MCF 10A (cell line): ENCODE data around the gene ATP8B4. TPM values are rescaled to one million over a fixed set of nuclear protein-coding genes. Genes with fewer than 3 reads are reported as not detected.

ENCODE experiments used
- BruUV-seq: library from RNA; stranded (reverse); fragments of 400-500 nt; replicated peaks from 2 replicates; lab custom pipeline; 2021; lab: Mats Ljungman, UMichigan
- CTCF ChIA-PET: fragments of 300-600 bp; sonication (Branson Sonifier 250); formaldehyde crosslinking; extraction: SDS; loops from one replicate; lab custom pipeline; 2021; ENCODE audit warnings: antibody characterized with exemption, inconsistent platforms; lab: Yijun Ruan, JAX
- POLR2A ChIA-PET: fragments of 300-600, 350-650 bp; sonication (Branson Sonifier 250); formaldehyde crosslinking; extraction: SDS; loops from one replicate; lab custom pipeline; 2020; ENCODE audit warnings: antibody characterized with exemption, inconsistent platforms; lab: Yijun Ruan, JAX
- DNase-seq: peaks from one replicate; pipeline ENCODE4 v3.0.0-alpha.2; 2018; ENCODE audit not compliant: unreplicated experiment
- H3K27ac Mint-ChIP-seq: one replicate; pipeline ENCODE4 v1.8.0; 2022; ENCODE audit warnings: mild to moderate bottlenecking, low read depth, mixed read lengths; ENCODE audit not compliant: unreplicated experiment
- H3K27me3 Mint-ChIP-seq: one replicate; pipeline ENCODE4 v1.8.0; 2022; ENCODE audit warnings: mixed read lengths; ENCODE audit not compliant: insufficient read depth, unreplicated experiment
- H3K36me3 Mint-ChIP-seq: one replicate; pipeline ENCODE4 v1.8.0; 2022; ENCODE audit warnings: mild to moderate bottlenecking, moderate library complexity, mixed read lengths; ENCODE audit not compliant: insufficient read depth, unreplicated experiment
- H3K4me1 Mint-ChIP-seq: one replicate; pipeline ENCODE4 v1.8.0; 2022; ENCODE audit warnings: mixed read lengths; ENCODE audit not compliant: insufficient read depth, unreplicated experiment
- H3K4me3 Mint-ChIP-seq: one replicate; pipeline ENCODE4 v1.8.0; 2022; ENCODE audit warnings: mild to moderate bottlenecking, moderate library complexity, mixed read lengths; ENCODE audit not compliant: unreplicated experiment
- H3K9me3 Mint-ChIP-seq: one replicate; pipeline ENCODE4 v1.8.0; 2022; ENCODE audit warnings: mixed read lengths; ENCODE audit not compliant: unreplicated experiment
- intact Hi-C: fragments of 100-400 bp; cut with micrococcal nuclease; formaldehyde crosslinking; loops from 2 replicates; pipeline ENCODE4 v1.14.1; 2022
- total RNA-seq: library from RNA; stranded (reverse); gene quantifications from 2 replicates; pipeline ENCODE4 v1.2.3, GENCODE V29; 2022
- TF ChIP-seq, protein P1 (sequence below): fragments of 200-600 bp; IDR thresholded peaks from one replicate; pipeline ENCODE4 v1.8.0; 2022; ENCODE audit warnings: antibody characterized with exemption, mild to moderate bottlenecking; ENCODE audit not compliant: unreplicated experiment

The ATP8B4 gene
- total RNA-seq, 1 experiment from 2014 or later = not detected

DNA sequence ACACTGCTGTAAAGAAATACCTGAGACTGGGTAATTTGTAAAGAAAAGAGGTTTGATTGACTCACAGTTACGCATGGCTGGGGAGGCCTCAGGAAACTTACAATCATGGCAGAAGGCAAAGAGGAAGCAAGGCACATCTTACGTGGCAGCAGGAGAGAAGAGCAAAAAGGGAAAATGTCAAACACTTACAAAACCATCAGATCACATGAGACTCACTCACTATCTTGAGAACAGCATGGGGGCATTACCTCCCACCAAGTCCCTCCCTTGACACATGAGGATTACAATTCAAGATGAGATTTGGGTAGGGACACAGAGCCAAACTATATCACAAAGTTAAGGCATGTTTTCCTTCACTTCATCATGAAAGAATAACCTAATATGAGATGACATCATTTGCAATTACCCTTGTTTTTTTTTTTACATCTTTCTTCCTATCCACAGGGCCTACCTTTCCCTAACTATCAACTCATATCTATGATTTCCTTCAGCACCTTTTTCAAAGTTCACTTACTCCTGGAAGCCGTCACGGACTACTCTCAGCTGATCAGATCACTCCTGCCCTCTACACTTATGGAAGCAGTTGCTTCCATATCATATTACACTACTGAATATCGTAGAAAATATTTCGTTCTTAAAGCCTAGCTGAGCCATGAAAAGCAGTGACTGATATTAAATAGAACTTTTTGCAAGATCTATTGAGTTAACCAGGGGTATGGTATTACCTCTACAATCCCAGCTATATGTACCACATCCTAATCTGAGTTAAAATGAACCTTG, 25.5 kb upstream of the ATP8B4 start:
- H3K36me3 Mint-ChIP-seq = peaks cover 5% of the 10 kb centered on the region
- H3K27me3 Mint-ChIP-seq = no peaks in the 10 kb centered on the region
- no peak overlapping the region for H3K4me3 Mint-ChIP-seq
- ChIA-PET POLR2A (interaction anchor here (0.6 to 1.1 kb wide), 4 partner anchors 10 to 908 kb away, joined by 3 to 5 read pairs (median 4); partner anchors contain the start of genes DTWD1 and FAM227B), CTCF (interaction anchor here (0.5 to 7.4 kb wide), 31 partner anchors 9 to 1785 kb away, joined by 3 to 136 read pairs (median 4); no protein-coding TSS in a partner anchor)
- BruUV-seq = no TSS peak
- TF ChIP-seq, protein P1, sequence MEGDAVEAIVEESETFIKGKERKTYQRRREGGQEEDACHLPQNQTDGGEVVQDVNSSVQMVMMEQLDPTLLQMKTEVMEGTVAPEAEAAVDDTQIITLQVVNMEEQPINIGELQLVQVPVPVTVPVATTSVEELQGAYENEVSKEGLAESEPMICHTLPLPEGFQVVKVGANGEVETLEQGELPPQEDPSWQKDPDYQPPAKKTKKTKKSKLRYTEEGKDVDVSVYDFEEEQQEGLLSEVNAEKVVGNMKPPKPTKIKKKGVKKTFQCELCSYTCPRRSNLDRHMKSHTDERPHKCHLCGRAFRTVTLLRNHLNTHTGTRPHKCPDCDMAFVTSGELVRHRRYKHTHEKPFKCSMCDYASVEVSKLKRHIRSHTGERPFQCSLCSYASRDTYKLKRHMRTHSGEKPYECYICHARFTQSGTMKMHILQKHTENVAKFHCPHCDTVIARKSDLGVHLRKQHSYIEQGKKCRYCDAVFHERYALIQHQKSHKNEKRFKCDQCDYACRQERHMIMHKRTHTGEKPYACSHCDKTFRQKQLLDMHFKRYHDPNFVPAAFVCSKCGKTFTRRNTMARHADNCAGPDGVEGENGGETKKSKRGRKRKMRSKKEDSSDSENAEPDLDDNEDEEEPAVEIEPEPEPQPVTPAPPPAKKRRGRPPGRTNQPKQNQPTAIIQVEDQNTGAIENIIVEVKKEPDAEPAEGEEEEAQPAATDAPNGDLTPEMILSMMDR = no peak
- H3K9me3 Mint-ChIP-seq = no peaks in the 10 kb centered on the region
- H3K27ac Mint-ChIP-seq = no peak overlapping the region
- intact Hi-C loops = loop anchor here (1.0 to 10.0 kb wide), 10 partner anchors 28 to 1786 kb away; partner anchors contain the start of genes AP4E1, CEP152 and FGF7
- DNase-seq = no peak
- H3K4me1 Mint-ChIP-seq = peaks cover 12% of the 10 kb centered on the region

DNA sequence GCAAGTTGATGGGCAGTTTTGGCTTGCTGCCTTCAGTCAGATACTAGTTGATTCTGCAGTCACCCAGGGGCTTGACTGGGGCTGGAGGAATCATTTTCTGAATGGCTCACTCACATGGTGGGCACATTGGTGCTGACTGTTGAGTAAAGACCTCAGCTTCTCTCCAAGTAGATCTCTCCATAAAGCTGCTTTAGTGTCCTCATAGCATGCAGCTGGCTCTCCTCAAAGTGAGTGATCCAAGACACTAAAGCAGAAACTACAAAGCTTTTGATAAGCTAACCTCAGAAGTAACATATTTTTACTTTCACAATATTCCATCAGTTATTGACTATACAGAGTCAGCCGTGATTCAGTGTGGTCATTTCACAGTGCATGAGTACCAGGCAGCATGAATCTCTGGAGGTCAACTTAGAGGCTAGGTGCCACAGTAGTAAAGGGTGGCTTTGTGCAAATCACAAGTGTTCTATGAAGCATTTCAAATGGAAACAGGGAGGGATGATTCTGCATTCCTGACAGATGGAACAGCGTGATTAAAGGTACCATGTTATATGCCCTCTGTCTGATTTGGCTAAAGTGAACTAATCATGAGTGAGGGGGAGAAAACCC, 24.3 kb upstream of the ATP8B4 start:
- TF ChIP-seq, protein P1 = no peak
- intact Hi-C loops = loop anchor here (10.0 kb wide), 1 partner anchor 719 kb away; the partner anchor contains the start of gene FGF7
- ChIA-PET CTCF (no interaction called here), POLR2A (interaction anchor here (0.5 kb wide), 1 partner anchor 1345 kb away, joined by 3 read pairs; no protein-coding TSS in a partner anchor)
- BruUV-seq = no TSS peak
- Mint-ChIP-seq H3K9me3 (no peaks in the 10 kb centered on the region), H3K27me3 (no peaks in the 10 kb centered on the region), H3K36me3 (peaks cover 5% of the 10 kb centered on the region), H3K4me3 (no peak overlapping the region), H3K27ac (no peak overlapping the region), H3K4me1 (peaks cover 14% of the 10 kb centered on the region)
- DNase-seq = no peak

DNA sequence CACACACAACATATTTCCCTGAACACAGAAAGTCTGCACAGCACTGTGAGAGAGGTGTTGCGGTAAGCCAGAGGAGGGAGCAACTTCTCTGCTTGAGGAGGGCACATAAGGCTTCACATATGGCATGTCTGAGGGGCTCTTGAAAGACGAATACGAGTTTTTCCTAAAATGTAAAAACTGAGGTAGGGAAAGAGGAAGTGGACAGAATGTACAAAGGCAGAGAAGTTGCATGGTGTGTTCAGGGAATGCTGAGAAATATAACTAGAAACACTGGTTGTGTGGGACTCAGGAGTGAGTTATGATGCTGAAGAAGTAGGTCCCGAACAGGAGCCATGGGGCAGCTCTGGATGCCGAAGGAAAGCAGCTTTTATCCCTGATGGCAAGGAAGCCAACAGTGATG, 22.8 kb upstream of the ATP8B4 start:
- BruUV-seq = no TSS peak
- intact Hi-C loops = loop anchor here (10.0 kb wide), 1 partner anchor 717 kb away; the partner anchor contains the start of gene FGF7
- CTCF ChIA-PET = interaction anchor here (0.6 to 1.5 kb wide), 2 partner anchors 90 to 492 kb away, joined by 3 read pairs; no protein-coding TSS in a partner anchor
- H3K36me3 Mint-ChIP-seq = peaks cover 5% of the 10 kb centered on the region
- no peak overlapping the region for H3K27ac Mint-ChIP-seq
- peaks cover 29% of the 10 kb centered on the region for H3K4me1 Mint-ChIP-seq
- DNase-seq = no peak
- no peaks in the 10 kb centered on the region for H3K9me3 Mint-ChIP-seq
- TF ChIP-seq, protein P1 = no peak
- no peaks in the 10 kb centered on the region for H3K27me3 Mint-ChIP-seq
- POLR2A ChIA-PET = no interaction called here
- no peak overlapping the region for H3K4me3 Mint-ChIP-seq

DNA sequence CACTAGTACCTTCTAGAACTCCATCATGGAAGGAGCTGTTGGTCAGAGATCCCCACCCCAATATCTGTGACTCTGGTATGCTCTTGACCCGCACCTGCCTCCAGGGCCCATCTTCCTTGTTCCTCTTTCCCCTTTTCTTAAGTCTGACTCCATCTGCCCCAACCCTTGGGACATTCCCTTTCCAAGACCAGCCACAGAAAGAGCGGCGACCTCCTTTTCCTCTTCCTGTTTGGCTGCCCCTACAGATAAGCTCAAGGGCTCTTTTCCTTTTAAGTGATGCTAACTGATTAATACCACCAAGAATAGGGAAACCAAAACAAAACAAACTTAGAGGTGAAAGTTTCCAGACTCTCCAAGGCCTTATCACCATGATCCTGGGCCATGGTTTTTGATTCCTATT, 21.9 kb upstream of the ATP8B4 start:
- POLR2A ChIA-PET = no interaction called here
- intact Hi-C loops = loop anchor here (10.0 kb wide), 1 partner anchor 716 kb away; the partner anchor contains the start of gene FGF7
- TF ChIP-seq, protein P1 = no peak
- BruUV-seq = no TSS peak
- Mint-ChIP-seq H3K4me3 (no peak overlapping the region), H3K4me1 (peaks cover 32% of the 10 kb centered on the region), H3K9me3 (no peaks in the 10 kb centered on the region), H3K36me3 (peaks cover 5% of the 10 kb centered on the region), H3K27ac (no peak overlapping the region), H3K27me3 (no peaks in the 10 kb centered on the region)
- DNase-seq = no peak
- CTCF ChIA-PET = interaction anchor here (0.8 to 1.5 kb wide), 3 partner anchors 89 to 996 kb away, joined by 3 to 5 read pairs (median 3); no protein-coding TSS in a partner anchor
